GF-D8 (cell line): ENCODE data around the gene ACTR2.
A peak's percentile ranks its signal among the peaks of the same experiment; 100 is the strongest.
"Not testable (repeated sequence)": the region's sequence is repeated elsewhere in the genome, so short reads cannot be mapped to it uniquely, and the experiment has no call there.

Source experiments
- DNase-seq: peaks from one replicate; lab custom pipeline; 2025; lab: John Stamatoyannopoulos, UW

Gene ACTR2

DNA sequence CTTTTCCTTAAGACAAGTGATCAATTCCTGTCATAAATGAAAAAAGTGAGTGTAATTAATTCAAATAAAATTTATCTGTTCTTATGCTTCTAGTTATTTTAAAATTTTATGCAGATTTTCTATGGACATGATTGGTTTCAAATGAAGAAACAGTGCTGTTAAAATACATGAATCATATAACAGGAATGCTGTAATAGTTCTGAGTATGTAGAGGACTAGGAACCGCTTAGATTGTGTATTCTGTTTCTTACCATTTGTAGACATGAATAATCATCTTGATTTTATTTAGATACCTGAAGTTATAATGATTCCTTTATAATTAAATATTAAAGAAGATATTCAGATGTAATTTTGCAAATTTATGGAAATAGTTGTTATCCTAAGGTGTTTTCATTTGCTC lies 3.5 kb downstream of the ACTR2 start:
- no peak for DNase-seq

DNA sequence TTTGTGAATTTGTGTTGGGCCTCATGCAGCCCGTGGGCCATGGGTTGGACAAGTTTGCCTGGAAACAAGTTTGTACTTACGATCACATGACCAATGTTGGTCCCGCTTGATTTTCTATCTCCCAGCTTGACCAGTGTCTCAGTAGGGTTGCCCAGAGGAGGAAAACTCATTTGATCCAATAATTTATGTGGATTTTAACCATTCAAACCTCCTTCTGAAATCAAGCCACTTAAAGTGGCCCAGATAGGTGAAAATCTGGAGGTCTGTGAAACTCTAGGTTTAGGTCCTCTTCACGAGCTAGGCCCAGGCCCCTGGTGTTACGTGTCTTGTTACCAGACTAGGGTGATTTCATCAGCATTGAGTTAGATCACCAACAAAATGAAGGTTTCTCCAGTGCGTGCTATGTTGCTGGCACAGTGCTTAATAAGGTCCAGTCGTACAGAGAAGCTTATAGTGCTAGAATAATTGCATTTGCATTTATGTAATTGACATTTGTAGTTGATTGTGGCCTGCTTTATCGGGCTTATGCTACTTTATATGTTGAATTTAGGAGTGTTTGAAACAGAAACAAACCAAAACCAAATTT lies 4.4 kb downstream of the ACTR2 start:
- DNase-seq = peak; percentile 11

DNA sequence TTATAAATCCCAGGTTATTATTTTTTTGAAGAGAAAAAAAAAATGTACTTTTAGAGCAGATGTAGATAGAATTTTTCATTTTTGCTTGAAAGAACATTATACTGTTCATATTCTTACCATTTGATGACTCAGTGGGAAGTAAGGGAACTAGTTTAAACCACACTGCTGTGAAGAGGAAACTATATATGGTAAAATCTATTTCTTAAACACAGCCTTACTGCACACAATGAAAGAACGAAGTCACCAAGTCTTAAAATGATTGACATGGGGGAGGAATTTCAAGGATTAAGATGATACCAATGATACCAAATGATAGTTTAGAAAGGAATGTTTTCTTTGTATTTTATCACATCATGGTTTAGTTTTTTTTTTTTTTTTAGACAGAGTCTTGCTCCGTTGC lies 5.0 kb downstream of the ACTR2 start:
- DNase-seq = peak; percentile 40

DNA sequence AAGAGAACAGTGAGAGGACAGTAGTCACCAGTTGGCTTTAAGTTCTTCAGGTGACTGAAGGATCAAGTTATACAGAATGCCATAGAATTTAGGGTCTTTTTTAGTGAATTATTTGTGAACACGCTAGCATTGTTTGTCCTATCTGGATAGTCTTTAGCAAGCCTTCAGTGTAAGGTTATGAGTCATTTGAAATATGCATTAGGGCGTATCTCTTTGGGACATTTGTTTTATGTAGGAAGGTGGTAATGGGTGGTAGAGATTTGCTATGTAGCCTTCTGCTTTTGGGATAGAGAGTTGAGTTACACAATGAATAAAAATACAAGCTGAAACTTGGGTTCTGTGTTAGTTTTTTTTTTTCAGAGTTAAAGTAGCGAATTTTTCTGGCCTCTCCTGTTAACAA lies 13.0 kb downstream of the ACTR2 start:
- no peak for DNase-seq

DNA sequence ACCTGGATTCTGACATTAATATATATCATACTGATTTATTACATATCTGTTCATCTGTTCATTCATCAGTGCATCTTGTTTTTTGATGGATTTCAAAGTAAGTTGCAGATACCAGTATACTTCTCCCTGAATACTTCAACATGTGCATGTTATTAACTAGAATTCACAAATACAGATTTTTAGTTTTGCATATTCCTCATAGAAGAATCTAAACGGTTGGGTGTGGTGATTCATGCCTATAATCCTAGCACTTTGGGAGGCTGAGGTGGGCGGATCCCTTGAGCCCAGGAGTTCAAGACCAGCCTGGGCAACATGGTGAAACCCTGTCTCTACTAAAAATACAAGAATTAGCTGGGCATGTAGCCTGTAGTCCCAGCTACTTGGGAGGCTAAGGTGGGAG lies 16.8 kb downstream of the ACTR2 start:
- DNase-seq = not testable (repeated sequence)

DNA sequence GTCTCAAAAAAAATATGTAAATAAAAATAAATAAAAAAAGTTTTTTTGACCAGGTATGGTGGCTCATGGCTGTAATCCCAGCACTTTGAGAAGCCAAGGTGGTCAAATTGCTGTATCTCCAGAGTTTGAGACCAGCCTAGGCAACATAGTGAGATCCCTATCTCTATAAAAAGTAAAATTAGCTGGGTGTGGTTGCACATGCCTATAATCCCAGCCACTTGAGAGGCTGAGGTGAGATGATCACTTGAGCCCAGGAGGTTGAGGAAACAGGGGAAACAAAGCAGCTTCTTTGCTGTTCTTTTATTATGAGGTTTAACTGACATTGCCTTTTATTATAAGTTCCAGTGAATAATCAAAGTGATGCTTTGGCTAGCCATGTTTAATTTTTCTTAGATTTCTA lies 25.0 kb downstream of the ACTR2 start:
- DNase-seq = no peak

DNA sequence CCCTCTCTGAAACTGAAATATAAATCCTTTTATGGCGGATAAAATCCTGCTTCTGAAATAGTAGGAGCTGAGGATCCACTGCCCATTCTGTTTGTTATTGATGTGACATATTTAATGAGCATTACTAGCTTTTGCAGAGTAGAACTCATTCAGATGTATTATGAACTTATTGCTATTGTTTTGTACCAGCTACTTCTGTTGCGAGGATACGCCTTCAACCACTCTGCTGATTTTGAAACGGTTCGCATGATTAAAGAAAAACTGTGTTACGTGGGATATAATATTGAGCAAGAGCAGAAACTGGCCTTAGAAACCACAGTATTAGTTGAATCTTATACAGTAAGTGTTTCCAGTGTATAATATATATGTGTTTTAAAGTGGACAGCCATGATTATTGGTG lies 27.7 kb downstream of the ACTR2 start:
- DNase-seq = no peak

DNA sequence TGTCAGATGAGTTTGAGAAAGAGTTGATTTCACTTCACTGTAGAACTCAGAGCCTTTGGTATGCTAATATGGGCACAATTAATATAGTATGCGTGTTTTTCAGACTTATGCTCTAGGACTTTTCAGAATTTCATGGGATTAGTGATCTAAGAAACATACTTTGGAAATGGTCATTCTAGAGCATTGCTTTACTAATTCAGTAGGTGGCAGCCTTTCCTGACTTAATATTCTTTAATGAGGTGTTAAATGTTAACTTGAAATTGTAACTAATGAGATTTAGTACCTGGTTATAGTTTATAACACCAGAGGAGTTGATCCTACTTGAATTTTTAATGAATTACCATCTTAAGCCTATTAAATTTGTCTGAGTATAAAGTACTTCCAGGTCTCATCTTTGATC lies 28.4 kb downstream of the ACTR2 start:
- DNase-seq = no peak

DNA sequence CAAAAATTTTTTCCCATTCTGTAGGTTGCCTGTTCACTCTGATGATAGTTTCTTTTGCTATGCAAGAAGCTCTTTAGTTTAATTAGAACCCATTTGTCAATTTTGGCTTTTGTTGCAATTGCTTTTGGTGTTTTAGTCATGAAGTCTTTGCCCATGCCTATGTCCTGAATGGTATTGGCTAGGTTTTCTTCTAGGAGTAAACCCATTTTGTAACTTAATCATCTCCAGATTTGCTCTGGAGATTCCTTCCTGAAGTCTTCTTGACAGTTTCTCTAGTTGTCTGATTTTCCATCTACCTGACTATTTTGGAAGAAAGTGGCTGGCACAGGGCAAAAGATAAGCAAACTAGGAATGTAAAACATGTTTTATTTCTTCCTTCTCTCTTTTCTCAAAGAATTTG lies 30.2 kb downstream of the ACTR2 start:
- not testable (repeated sequence) for DNase-seq

DNA sequence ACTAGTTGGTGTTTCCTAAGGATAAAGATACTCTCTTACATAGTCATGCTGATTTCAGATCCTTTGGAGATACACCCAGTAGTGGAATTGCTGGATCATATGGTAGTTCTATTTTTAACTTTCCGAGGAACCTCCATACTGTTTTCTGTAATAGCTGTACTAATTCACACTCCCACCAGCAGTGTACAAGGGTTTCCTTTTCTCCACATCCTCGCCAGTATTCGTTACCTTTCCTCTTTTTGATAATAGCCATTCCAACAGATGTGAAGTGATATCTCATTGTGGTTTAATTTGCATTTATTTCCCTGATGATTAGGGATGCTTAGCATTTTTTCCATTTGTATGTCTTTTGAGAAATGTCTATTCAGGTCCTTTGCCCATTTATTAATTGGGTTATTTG lies 34.0 kb downstream of the ACTR2 start:
- DNase-seq = no peak

DNA sequence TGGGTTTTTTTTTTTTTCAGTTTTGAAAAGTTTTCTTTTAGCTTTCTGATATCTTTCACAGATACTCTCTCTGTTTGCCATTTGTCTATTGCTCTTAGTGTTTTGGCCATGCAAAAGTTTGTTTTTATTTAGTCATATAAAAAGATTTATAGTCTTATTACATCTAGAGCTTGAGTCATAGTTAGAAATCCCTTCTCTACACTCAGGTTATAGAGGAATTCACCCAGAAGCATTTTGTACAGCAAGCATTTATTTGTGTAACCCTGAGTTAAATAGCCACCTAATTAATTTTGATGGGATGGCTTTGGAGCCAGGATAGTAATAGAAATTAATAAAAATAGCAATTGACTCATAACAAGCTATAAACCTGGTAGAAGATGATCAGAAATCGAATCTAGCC lies 35.6 kb downstream of the ACTR2 start:
- DNase-seq = no peak

DNA sequence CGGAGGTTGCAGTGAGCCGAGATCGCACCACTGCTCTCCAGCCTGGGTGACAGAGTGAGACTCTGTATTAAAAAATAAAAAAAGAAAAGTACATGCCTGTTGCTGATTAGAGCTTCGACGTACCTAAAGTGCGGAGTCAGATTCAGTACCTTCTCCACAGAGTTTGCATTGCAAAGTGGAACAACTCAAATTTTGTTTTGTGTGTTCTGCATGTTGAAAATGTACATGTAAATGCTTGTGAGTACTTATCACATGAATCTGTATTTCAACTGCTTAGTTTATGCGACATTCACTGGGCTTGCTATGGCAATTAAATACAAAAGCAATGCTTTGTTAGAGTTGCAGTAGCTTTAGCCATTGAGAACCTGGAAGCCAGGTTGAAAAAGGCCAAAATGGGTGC lies 36.4 kb downstream of the ACTR2 start:
- no peak for DNase-seq

DNA sequence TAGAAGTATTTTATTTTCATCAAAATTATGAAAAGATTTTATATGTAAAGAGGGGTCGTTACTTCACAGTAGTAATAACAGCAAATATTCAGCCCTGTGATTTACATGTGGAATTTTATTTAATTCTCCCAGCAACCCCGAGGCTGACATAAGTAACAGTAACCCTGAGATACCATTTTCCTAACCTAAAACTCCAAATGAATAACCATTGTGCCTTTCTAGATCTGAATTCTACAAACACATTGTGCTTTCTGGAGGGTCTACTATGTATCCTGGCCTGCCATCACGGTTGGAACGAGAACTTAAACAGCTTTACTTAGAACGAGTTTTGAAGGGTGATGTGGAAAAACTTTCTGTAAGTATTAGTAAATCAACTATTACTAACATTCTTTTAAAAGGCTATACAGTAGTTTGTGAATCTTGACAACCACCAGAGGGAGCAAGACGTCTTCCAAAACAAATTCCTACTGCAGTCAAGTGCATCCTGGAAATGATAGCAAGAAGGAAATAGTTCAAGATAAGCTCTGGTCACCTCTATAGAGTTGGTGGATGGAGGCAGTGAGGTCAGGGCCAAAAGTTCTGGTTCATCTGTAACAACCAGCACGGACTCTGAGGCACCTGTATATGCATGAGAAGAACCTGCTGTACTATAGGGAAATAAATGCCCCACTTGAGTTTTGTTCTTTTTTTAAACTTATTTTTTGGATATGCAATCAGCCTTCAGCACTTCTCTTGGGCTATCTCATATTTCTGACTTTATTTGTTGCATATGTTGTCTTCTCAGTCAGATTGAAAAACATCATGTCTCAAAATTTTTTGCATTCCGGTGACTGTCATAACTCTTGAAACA lies 37.4 kb downstream of the ACTR2 start:
- DNase-seq = no peak

DNA sequence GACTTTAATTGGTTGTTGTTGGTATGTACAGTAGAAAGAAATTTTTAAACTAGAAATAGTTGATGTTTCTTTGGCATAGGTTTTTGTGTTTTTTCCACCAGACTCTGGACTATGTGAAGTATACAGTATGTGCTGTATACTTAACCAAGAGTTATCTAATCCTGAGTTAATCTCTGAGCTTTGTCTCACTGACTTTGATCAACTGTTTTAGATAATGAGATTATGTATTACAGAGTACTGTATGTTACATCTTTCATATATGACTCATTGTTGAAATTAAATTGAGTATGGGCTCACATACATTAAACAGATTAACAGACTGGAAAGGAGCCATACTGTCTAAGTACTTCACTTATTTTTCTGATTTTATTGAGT lies 38.0 kb downstream of the ACTR2 start:
- DNase-seq = no peak

DNA sequence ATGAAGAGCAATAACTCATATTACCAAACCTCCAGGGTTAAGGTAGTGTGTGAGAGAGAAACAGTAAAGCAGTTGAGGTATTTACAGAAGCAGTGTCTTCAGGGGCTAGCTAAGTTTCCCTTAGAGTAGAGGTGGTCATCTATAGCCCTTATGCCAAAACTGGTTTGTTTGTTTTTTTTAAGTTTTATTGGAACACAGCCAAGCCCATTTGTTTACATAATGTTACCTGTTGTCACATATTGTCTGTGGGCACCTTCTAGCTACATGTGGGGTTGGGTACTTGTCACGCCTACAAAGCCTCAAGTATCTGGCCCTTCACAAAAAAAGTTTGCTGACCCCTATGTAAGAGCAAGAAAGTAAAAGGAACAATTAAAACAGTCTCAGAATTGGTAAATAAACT lies 39.4 kb downstream of the ACTR2 start:
- DNase-seq = no peak

DNA sequence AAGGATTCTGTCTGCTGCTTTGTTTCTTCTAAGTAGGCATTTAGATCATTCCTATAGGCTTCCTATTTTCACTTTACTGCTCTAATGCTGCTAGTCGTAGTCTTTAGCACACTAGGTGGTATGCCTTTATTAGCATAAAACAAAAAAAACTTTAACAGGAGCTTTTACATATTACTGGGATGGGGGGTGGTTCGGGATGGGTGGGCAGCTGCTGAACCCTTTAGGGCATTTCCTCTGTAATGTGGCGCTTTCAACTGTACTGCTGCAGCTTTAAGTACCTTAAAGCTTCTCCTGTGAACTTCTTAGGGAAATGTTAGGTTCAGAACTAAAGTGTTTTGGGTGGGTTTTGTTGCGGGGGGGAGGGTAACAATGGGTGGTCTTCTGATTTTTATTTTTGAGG lies 41.3 kb downstream of the ACTR2 start:
- no peak for DNase-seq

DNA sequence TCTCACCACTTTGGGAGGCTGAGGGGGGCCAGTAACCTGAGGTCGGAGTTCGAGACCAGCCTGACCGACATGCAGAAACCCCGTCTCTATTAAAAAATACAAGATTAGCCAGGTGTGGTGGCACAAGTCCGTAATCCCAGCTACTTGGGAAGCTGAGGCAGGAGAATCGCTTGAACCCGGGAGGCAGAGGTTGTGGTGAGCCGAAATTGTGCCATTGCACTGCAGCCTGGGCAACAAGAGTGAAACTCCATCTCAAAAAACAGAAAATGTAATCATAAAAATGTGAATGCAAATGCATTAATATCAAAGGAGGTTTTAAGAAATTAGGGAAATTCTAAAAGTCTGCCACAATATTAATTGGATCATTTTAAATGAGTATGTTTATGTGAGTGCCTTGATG lies 45.7 kb downstream of the ACTR2 start:
- no peak for DNase-seq

DNA sequence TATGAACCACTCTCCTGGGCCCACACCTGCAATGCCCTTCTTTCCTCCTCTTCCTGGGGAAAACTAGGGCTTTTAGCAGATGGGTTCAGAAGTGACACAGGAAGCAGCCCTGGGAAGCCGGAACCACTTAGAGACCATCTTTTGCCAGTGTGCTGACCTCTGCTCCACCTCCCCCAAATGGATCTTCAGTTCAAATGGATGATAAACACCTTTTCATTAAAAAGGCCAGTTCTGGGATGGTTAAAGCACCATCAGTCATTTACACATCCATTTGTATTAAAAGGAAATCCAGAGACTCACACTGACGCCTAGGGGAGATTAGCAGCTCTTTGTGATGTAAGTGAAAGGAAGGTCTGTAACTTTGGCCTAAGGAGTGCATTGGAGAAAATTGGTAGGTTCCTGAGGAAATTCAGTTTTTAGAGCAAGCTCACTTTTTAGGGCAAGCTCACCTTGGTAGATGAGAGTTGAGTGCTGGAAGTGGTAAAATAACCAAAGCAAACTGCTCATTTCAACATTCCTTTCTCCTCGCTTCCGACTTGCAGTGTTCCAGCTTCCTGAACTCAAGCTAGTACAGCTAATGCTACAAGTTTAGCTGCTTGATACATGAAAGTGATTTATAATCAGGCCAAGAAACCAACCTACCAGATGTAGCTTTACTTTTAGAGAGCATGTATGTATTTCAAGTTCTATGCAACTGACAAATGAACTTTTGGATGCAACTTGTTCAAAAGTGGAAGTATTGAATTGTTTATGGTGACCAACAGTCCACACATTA lies 47.7 kb downstream of the ACTR2 start:
- DNase-seq = no peak

DNA sequence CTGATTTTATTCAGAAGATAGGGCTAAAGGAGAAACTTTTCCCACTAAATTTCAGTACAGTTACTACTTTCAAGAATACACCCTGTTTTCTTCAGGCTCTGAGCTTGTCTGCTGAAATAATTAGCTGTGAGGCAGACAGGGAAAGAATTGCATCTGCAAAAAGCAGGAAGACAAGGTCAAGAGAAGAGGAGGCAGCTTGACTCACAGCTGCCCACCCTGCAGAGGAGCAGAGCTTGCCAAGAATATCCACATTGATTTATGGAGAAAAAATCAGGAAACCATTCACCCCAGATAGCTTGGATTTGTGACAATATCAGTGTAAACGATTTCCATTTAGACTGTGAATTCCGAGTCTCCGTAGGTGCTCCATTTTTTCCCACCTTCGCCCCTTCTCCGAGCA lies 49.0 kb downstream of the ACTR2 start:
- DNase-seq = no peak

DNA sequence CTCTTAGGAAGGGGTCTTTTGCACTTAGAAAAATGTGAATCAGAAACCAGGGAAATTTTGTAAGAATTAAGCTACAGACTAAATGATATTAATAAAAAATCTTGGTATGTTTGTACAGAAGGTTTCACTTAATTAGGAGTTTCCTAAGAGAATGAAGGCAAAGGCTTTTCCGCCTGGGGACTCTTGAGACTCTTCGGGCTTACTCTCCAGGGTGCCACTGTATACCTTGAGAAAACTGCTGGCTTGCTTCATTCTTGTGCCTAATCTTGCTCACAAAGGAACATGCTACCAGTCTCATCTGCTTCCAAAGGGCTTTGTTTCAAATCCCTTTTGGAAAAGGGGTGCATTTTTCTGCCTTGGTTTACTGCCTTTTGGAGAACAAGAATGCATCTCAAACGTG lies 49.5 kb downstream of the ACTR2 start:
- DNase-seq = no peak

DNA sequence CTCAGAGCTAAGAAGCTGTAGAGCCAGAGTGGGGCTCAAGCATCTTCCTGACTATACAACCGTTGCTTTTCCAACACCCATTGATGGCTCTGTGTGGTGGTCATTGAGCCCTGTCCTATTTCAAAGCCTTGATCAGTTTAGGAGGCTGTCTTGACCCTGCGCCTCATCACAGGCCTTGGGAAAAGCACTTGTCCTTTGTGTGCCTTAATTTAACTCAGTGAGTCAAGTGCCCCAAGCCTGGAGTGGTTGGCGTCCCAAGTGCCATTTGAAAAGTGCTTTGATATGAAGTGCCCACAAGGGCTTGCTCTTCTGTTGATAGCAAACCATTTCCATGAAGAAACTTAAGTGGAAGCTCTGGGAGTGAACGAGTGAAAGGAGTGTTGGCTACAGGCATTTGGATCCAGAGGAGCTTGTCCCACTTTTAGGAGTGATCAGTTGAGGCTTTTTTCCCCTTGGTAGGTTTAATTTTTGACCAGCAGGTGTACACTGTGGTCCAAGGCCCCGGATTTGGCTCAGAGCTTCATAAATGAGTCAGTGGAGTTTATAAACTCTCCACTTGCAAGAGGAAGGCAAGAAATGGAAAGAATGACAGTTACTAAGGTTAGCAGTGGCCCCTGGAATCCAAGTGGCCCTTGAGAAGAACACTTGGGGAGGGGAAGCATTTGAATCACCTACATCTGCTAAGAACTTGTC lies 50.3 kb downstream of the ACTR2 start:
- no peak for DNase-seq

DNA sequence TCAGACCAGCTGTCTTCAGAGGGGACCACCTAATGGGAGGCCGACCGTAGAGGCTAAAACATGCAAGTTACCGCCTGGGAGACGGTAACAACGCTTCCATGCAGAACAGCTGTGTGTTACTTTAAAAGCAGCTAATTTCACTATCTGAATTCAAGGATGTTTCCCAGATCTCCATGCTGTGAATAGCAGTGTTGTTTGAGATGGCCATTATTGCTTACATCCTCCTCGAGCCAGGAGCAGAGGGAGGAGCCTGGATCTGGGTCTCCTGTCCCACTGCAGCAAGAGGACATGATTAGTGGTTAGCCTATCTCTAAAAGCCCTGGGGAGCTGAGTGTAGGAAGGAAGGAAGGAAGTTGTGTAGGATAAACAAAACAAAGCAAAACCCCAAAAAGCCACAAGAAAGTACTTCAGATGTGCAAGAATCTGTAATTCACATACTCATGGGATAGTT lies 50.9 kb downstream of the ACTR2 start:
- DNase-seq = peak; percentile 81

DNA sequence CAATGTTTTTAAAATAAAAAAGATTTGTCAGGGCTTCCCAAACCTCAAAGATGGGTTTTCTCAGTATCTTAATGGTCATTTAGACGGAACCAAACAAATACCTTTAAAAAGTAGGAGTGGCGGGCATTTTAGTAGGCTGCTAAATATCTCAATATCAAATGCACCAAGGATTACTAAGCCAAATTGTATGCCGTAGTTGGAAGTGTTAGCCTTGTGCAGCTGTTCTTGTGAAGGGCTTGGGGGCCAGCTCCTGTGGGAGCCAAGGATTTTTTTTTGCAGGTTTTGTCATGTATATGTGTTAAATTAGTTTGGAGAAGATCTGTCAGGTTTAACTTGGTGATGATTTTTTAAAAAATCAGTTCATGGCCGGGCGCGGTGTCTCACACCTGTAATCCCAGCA lies 52.1 kb downstream of the ACTR2 start:
- DNase-seq = no peak
